Duodenal mucosa (tissue), 2 donors: ENCODE data around the gene MAP2.

ENCODE experiments used
- H3K27ac ChIP-seq: one replicate; pipeline ENCODE4 v1.7.0; 2013; ENCODE audit warnings: low read depth, low read length
- H3K27me3 ChIP-seq, 2 donors: one replicate each; pipeline ENCODE4 v1.7.0; 2013; ENCODE audit warnings: low read length in 2 of 2, control low read depth in 1 of 2; ENCODE audit not compliant: insufficient read depth in 2 of 2, control insufficient read depth in 1 of 2
- H3K36me3 ChIP-seq, 2 donors: one replicate each; pipeline ENCODE4 v1.7.0; 2013; ENCODE audit warnings: low read length in 2 of 2, control low read depth in 1 of 2; ENCODE audit not compliant: insufficient read depth in 2 of 2, control insufficient read depth in 1 of 2
- H3K4me1 ChIP-seq, 2 donors: one replicate each; pipeline ENCODE4 v1.7.0; 2013; ENCODE audit warnings: low read length in 2 of 2, control low read depth in 1 of 2; ENCODE audit not compliant: insufficient read depth in 2 of 2, control insufficient read depth in 1 of 2
- H3K4me3 ChIP-seq, 2 donors: one replicate each; pipeline ENCODE4 v1.7.0; 2013; ENCODE audit warnings: low read length in 2 of 2, low read depth in 1 of 2
- H3K9ac ChIP-seq, 2 donors: one replicate each; pipeline ENCODE4 v1.7.0; 2013; ENCODE audit warnings: low read length in 2 of 2, low read depth in 1 of 2
- H3K9me3 ChIP-seq, 2 donors: one replicate each; pipeline ENCODE4 v1.7.0; 2013; ENCODE audit warnings: low read length in 2 of 2, control low read depth in 1 of 2; ENCODE audit not compliant: control insufficient read depth in 1 of 2

The MAP2 gene

GRCh38 chr2:209767316-209767715, 343.5 kb downstream of the MAP2 start:
- no peak overlapping the region for H3K4me3 ChIP-seq
- H3K27ac ChIP-seq: no peak overlapping the region
- no peaks in the 10 kb centered on the region for H3K36me3 ChIP-seq
- no peaks in the 10 kb centered on the region for H3K9me3 ChIP-seq
- H3K27me3 ChIP-seq: peaks cover 0 to 5% of the 10 kb centered on the region in 2 donors
- H3K9ac ChIP-seq: no peak overlapping the region
- H3K4me1 ChIP-seq: peaks cover 0 to 3% of the 10 kb centered on the region in 2 donors

GRCh38 chr2:209768557-209768956, 344.7 kb downstream of the MAP2 start:
- Histone ChIP-seq H3K9me3 (no peaks in the 10 kb centered on the region), H3K27me3 (peaks cover 0 to 5% of the 10 kb centered on the region in 2 donors), H3K36me3 (no peaks in the 10 kb centered on the region), H3K4me1 (peaks cover 0 to 3% of the 10 kb centered on the region in 2 donors), H3K9ac (no peak overlapping the region), H3K27ac (no peak overlapping the region), H3K4me3 (no peak overlapping the region)

- no peaks in the 10 kb centered on the region for H3K9me3 ChIP-seq
- H3K27me3 ChIP-seq: peaks cover 0 to 5% of the 10 kb centered on the region in 2 donors
- no peak within 1 kb of the TSS for H3K4me3 ChIP-seq
- no peak within 1 kb of the TSS for H3K9ac ChIP-seq
- H3K36me3 ChIP-seq: no peaks in the 10 kb centered on the region
- H3K4me1 ChIP-seq: peaks cover 0 to 3% of the 10 kb centered on the region in 2 donors
- H3K27ac ChIP-seq: no peak within 1 kb of the TSS
These were observed 347.8 kb downstream of the MAP2 start, which contains the start of gene UNC80 for GRCh38 chr2:209771474-209772289. Gene UNC80 (plus strand): TSS chr2:209771832. CDS start chr2:209772073, 241 bp downstream.

GRCh38 chr2:209772290-209772685, 348.4 kb downstream of the MAP2 start:
- Histone ChIP-seq H3K27ac (no peak overlapping the region), H3K9me3 (no peaks in the 10 kb centered on the region), H3K4me1 (peaks cover 0 to 3% of the 10 kb centered on the region in 2 donors), H3K4me3 (no peak overlapping the region), H3K9ac (no peak overlapping the region), H3K27me3 (peaks cover 0 to 5% of the 10 kb centered on the region in 2 donors), H3K36me3 (no peaks in the 10 kb centered on the region)

GRCh38 chr2:209773377-209773776, 349.5 kb downstream of the MAP2 start:
- H3K27me3 ChIP-seq: peaks cover 0 to 5% of the 10 kb centered on the region in 2 donors
- H3K4me3 ChIP-seq: no peak overlapping the region

More at GRCh38 chr2:209773377-209773776, 349.5 kb downstream of the MAP2 start:
- Histone ChIP-seq H3K9me3 (no peaks in the 10 kb centered on the region), H3K4me1 (peaks cover 0 to 3% of the 10 kb centered on the region in 2 donors), H3K27ac (no peak overlapping the region), H3K9ac (no peak overlapping the region), H3K36me3 (no peaks in the 10 kb centered on the region)
